Calu3 (cell line): ENCODE results near the gene KCNV2. TPM values are rescaled to one million over a fixed set of nuclear protein-coding genes. Genes with fewer than 3 reads are reported as not detected.

Source experiments
- BruUV-seq: library from RNA; stranded (reverse); fragments of 400-500 nt; replicated peaks from 2 replicates; lab custom pipeline; 2021; lab: Mats Ljungman, UMichigan
- CTCF ChIA-PET: fragments of 300-600 bp; sonication (Branson Sonifier 250); formaldehyde crosslinking; loops from one replicate; lab custom pipeline; 2022; ENCODE audit warnings: antibody characterized with exemption; lab: Charles Lee
- DNase-seq: peaks from one replicate; pipeline ENCODE4 v3.0.0; 2022
- H3K27ac Mint-ChIP-seq: one replicate; pipeline ENCODE4 v1.8.0; 2022; ENCODE audit warnings: mixed read lengths; ENCODE audit not compliant: unreplicated experiment
- H3K27me3 Mint-ChIP-seq: one replicate; pipeline ENCODE4 v1.8.0; 2022; ENCODE audit warnings: mixed read lengths; ENCODE audit not compliant: unreplicated experiment
- H3K36me3 Mint-ChIP-seq: one replicate; pipeline ENCODE4 v1.8.0; 2022; ENCODE audit warnings: mild to moderate bottlenecking, moderate library complexity, mixed read lengths; ENCODE audit not compliant: insufficient read depth, unreplicated experiment
- H3K4me1 Mint-ChIP-seq: one replicate; pipeline ENCODE4 v1.8.0; 2022; ENCODE audit warnings: mild to moderate bottlenecking, low read depth, mixed read lengths; ENCODE audit not compliant: unreplicated experiment
- H3K4me3 Mint-ChIP-seq: one replicate; pipeline ENCODE4 v1.8.0; 2022; ENCODE audit warnings: mild to moderate bottlenecking, low read depth, moderate library complexity, mixed read lengths; ENCODE audit not compliant: unreplicated experiment
- H3K9me3 Mint-ChIP-seq: one replicate; pipeline ENCODE4 v1.8.0; 2022; ENCODE audit warnings: low read depth, mixed read lengths; ENCODE audit not compliant: unreplicated experiment
- CTCF ChIP-seq: fragments of 200-600 bp; IDR thresholded peaks from one replicate; pipeline ENCODE4 v1.8.0; 2022; ENCODE audit warnings: antibody characterized with exemption; ENCODE audit not compliant: unreplicated experiment
- intact Hi-C: fragments of 100-400 bp; cut with micrococcal nuclease; formaldehyde crosslinking; loops from one replicate; pipeline ENCODE4 v1.10.0; 2022; ENCODE audit not compliant: unreplicated experiment
- total RNA-seq: library from RNA; stranded (reverse); gene quantifications from 2 replicates; pipeline ENCODE4 v1.2.3, GENCODE V29; 2022

KCNV2 gene
- total RNA-seq, 1 experiment from 2014 or later: not detected

- BruUV-seq: no TSS peak
- DNase-seq: no peak
- CTCF ChIA-PET: no interaction called here
- Mint-ChIP-seq H3K27ac (no peak overlapping the region), H3K4me3 (no peak overlapping the region), H3K27me3 (no peaks in the 10 kb centered on the region), H3K36me3 (no peaks in the 10 kb centered on the region), H3K4me1 (peaks cover 14% of the 10 kb centered on the region), H3K9me3 (no peaks in the 10 kb centered on the region)
- no peak for TF ChIP-seq CTCF
- intact Hi-C loops: no loop called here
Measured at GRCh38 chr9:2725126-2725525, 7.8 kb downstream of the KCNV2 start.

DNA sequence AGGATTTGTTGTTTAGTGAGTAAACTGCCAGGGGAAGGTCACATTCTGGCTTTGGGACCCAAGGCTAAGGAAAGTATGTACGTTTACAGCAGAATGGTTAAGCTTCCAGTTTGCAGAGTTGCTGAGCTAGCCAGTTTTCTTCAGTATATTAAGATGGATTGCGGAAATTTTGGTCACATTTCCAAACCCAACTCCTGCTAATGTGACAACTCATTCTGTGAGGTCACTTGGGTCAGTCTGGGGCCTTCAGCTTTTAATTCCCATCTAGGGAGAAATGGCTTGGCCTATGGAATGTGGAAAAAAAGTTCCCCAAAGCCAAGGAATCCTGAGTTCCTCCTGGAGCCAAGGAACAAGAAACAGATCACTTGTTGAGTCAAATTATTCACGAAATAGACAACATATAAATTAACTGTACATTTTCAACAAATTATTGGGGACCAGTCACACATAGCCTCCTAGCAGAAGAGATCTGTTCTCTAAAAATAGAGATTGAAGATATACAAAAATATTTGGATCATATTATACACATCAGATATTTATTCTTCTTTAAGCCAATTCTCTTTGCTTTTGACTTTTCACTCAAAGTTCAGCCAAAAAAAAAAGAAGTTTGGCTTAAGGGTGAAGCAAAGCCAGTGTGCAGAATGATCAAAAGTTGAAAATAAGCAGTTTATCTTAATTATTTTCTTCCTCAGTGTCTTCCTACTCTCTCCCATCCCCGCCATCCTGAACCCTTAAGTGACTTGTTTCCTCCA, 8.8 kb downstream of the KCNV2 start:
- Mint-ChIP-seq H3K9me3 (no peaks in the 10 kb centered on the region), H3K27me3 (no peaks in the 10 kb centered on the region), H3K27ac (no peak overlapping the region), H3K36me3 (no peaks in the 10 kb centered on the region), H3K4me1 (peaks cover 5% of the 10 kb centered on the region), H3K4me3 (no peak overlapping the region)
- no TSS peak for BruUV-seq
- CTCF ChIA-PET: no interaction called here
- intact Hi-C loops: no loop called here
- no peak for DNase-seq
- TF ChIP-seq CTCF: no peak

DNA sequence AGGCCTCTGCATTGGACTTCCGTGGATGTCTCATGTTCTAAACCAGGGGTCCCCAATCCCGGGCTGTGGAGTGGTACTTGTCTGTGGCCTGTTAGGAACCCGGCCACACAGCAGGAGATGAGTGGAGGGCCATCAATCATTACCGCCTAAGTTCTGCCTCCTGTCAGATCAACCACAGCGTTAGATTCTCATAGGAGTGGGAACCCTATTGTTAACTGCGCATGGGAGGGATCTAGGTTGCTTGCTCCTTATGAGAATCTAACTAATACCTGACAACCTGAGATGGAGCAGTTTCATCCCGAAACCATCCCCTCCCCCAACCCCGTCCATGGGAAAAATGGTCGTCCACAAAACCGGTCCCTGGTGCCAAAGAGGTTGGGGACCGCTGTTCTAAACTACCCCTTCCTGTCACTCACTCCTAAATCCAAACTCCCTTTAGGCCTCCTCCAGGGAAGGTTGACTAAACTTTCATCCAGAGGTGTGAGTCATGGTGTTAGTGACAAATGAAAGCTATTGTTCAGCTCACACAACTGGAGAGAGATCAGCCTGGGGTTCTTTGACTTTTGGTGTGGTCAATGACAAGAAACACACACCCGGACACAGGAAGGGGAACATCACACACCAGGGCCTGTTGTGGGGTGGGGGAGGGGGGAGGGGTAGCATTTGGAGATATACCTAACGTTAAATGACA, 9.5 kb downstream of the KCNV2 start:
- intact Hi-C loops: no loop called here
- Mint-ChIP-seq H3K27ac (no peak overlapping the region), H3K4me1 (no peaks in the 10 kb centered on the region), H3K9me3 (no peaks in the 10 kb centered on the region), H3K36me3 (no peaks in the 10 kb centered on the region), H3K4me3 (no peak overlapping the region), H3K27me3 (no peaks in the 10 kb centered on the region)
- BruUV-seq: no TSS peak
- TF ChIP-seq CTCF: no peak
- DNase-seq: no peak
- CTCF ChIA-PET: interaction anchor here (0.6 kb wide), 1 partner anchor 15 kb away, joined by 3 read pairs; no protein-coding TSS in a partner anchor

- Mint-ChIP-seq H3K27ac (no peak overlapping the region), H3K27me3 (no peaks in the 10 kb centered on the region), H3K9me3 (no peaks in the 10 kb centered on the region), H3K4me3 (no peak overlapping the region), H3K36me3 (no peaks in the 10 kb centered on the region), H3K4me1 (no peaks in the 10 kb centered on the region)
- no TSS peak for BruUV-seq
- CTCF ChIA-PET: interaction anchor here (0.5 to 0.6 kb wide), 3 partner anchors 11 to 475 kb away, joined by 3 to 4 read pairs (median 4); no protein-coding TSS in a partner anchor
- DNase-seq: no peak
- no peak for TF ChIP-seq CTCF
- intact Hi-C loops: no loop called here
Measured at GRCh38 chr9:2727374-2727773, 10.1 kb downstream of the KCNV2 start.
